HepG2 (cell line): ENCODE data around the gene ARFIP2. TPM values are rescaled to one million over a fixed set of nuclear protein-coding genes. Genes with fewer than 3 reads are reported as not detected.

Experiments
- ATAC-seq: fragments of 200-7000 bp; cut with Tn5 transposase; 3 replicates; pipeline ENCODE4 v1.9.1; 2020; ENCODE audit warnings: mild to moderate bottlenecking, moderate library complexity
- Bru-seq: library from RNA; stranded (reverse); fragments of 400-500 nt; gene quantifications from one replicate; lab custom pipeline; 2021; lab: Mats Ljungman, UMichigan
- BruChase-seq, 2 experiments: library from RNA; stranded (reverse); fragments of 400-500 nt; gene quantifications; one replicate each; lab custom pipeline; 2021; lab: Mats Ljungman, UMichigan
- BruUV-seq: library from RNA; stranded (reverse); fragments of 400-500 nt; replicated peaks from 2 replicates; lab custom pipeline; 2021; lab: Mats Ljungman, UMichigan
- CTCF ChIA-PET: fragments of 300-600 bp; formaldehyde crosslinking; extraction: SDS; loops from one replicate; lab custom pipeline; 2021; ENCODE audit warnings: low total read pairs, inconsistent platforms, low intra/inter-chr PET ratio; lab: Yijun Ruan, JAX
- POLR2A ChIA-PET: fragments of 350-600 bp; sonication (Branson Sonifier 250); formaldehyde crosslinking; loops from one replicate; lab custom pipeline; 2020; ENCODE audit warnings: antibody characterized with exemption, inconsistent platforms; lab: Yijun Ruan, JAX
- DNase-seq: peaks from one replicate; pipeline ENCODE4 v3.0.0-alpha.2; 2015; ENCODE audit warnings: low spot score
- FAIRE-seq: peaks from 3 replicates; lab custom pipeline; 2011; peaks lifted over from hg19 to GRCh38; lab: Jason Lieb, UNC
- H2AFZ ChIP-seq: one replicate; pipeline ENCODE4 v1.6.1; 2011; ENCODE audit warnings: low read length, inconsistent platforms
- H3K27ac ChIP-seq: fragments of 300-600 bp; 3 replicates; pipeline ENCODE4 v1.8.0; 2011; ENCODE audit warnings: mixed run types, mild to moderate bottlenecking, mixed read lengths, low read length, inconsistent platforms; ENCODE audit not compliant: insufficient read depth; ENCODE audit errors: extremely low read length
- H3K27me3 ChIP-seq, 2 experiments: fragments of 200-600 bp in 1 of 2; 2 replicates in 1 of 2; 3 replicates in 1 of 2; pipeline versions ENCODE4 v1.6.0 to v1.8.0; 2011; ENCODE audit warnings: low read length in 2 of 2, mild to moderate bottlenecking in 2 of 2, moderate library complexity in 2 of 2, inconsistent platforms in 1 of 2; ENCODE audit not compliant: insufficient read depth in 2 of 2, control insufficient read depth in 1 of 2
- H3K36me3 ChIP-seq, 2 experiments: fragments of 200-600 bp in 1 of 2; replicated peaks in 1 of 2; 2 replicates in 1 of 2; 3 replicates in 1 of 2; pipeline versions ENCODE4 v1.5.1 to v1.8.0; 2011; ENCODE audit warnings: low read length in 2 of 2, inconsistent platforms in 1 of 2; ENCODE audit not compliant: insufficient read depth in 2 of 2, control insufficient read depth in 1 of 2
- H3K4me1 ChIP-seq: 2 replicates; pipeline ENCODE4 v1.5.1; 2012; ENCODE audit warnings: low read length, inconsistent platforms; ENCODE audit not compliant: insufficient read depth
- H3K4me2 ChIP-seq: 2 replicates; pipeline ENCODE4 v1.6.0; 2011; ENCODE audit warnings: low read depth, low read length, inconsistent platforms
- H3K4me3 ChIP-seq, 3 experiments: fragments of 200-600 bp in 1 of 3; sonication (generic), shearing (Covaris generic) in 1 of 3; replicated peaks in 1 of 3; 2 replicates each; pipeline ENCODE4 v1.5.1; 2011 to 2016; ENCODE audit warnings: low read length in 3 of 3, inconsistent platforms in 2 of 3, low read depth in 2 of 3, mild to moderate bottlenecking in 2 of 3, control low read depth in 1 of 3, mixed read lengths in 1 of 3; ENCODE audit not compliant: insufficient read depth in 1 of 3
- H3K79me2 ChIP-seq: one replicate; pipeline ENCODE4 v1.6.1; 2011; ENCODE audit warnings: low read length, inconsistent platforms; ENCODE audit not compliant: insufficient read depth
- H3K9ac ChIP-seq: 2 replicates; pipeline ENCODE4 v1.6.0; 2011; ENCODE audit warnings: mild to moderate bottlenecking, low read depth, low read length, inconsistent platforms; ENCODE audit not compliant: insufficient read depth
- H3K9me3 ChIP-seq: 2 replicates; pipeline ENCODE4 v1.5.1; 2012; ENCODE audit warnings: mild to moderate bottlenecking, low read length
- H4K20me1 ChIP-seq: 2 replicates; pipeline ENCODE4 v1.6.0; 2011; ENCODE audit warnings: inconsistent platforms, mild to moderate bottlenecking, low read length, moderate library complexity; ENCODE audit not compliant: insufficient read depth
- CHD2 ChIP-seq: IDR thresholded peaks from 2 replicates; pipeline ENCODE4 v1.6.1; 2011; ENCODE audit warnings: low read depth, low read length, improper control_type of control experiment
- GABPA ChIP-seq, 2 experiments: IDR thresholded peaks; 2 replicates each; pipeline ENCODE4 v1.6.1; 2011 to 2016; ENCODE audit warnings: low read depth in 2 of 2, low read length in 1 of 2, missing biosample characterization in 1 of 2, missing genetic modification characterization in 1 of 2
- KDM3A ChIP-seq: IDR thresholded peaks from 2 replicates; pipeline ENCODE4 v1.6.1; 2018; ENCODE audit warnings: low read depth, missing compliant biosample characterization
- PREB ChIP-seq: sonication (generic); formaldehyde crosslinking; IDR thresholded peaks from 2 replicates; pipeline ENCODE4 v1.4.0; 2020; ENCODE audit warnings: missing genetic modification reagents
- RAD51 ChIP-seq: fragments of 450-650 bp; IDR thresholded peaks from 2 replicates; pipeline ENCODE4 v1.6.1; 2016; ENCODE audit warnings: borderline replicate concordance
- RELA ChIP-seq: sonication (generic); formaldehyde crosslinking; IDR thresholded peaks from 2 replicates; pipeline ENCODE4 v1.4.0; 2020; ENCODE audit warnings: missing genetic modification reagents
- SMARCC2 ChIP-seq: fragments of 450-650 bp; IDR thresholded peaks from 2 replicates; pipeline ENCODE4 v1.6.1; 2017; ENCODE audit warnings: antibody characterized with exemption, mild to moderate bottlenecking
- TCF12 ChIP-seq, 2 experiments: fragments of 450-650 bp in 1 of 2; sonication (generic) in 1 of 2; formaldehyde crosslinking in 1 of 2; IDR thresholded peaks; 2 replicates each; pipeline versions ENCODE4 v1.6.1 to v1.8.0; 2017 to 2022; ENCODE audit warnings: antibody characterized with exemption in 1 of 2, mild to moderate bottlenecking in 1 of 2, missing genetic modification reagents in 1 of 2, moderate library complexity in 1 of 2
- TFDP2 ChIP-seq: sonication (generic); formaldehyde crosslinking; IDR thresholded peaks from 2 replicates; pipeline ENCODE4 v1.4.0; 2020; ENCODE audit warnings: missing genetic modification reagents
- ZNF292 ChIP-seq: sonication (generic); formaldehyde crosslinking; IDR thresholded peaks from 2 replicates; pipeline ENCODE4 v1.8.1; 2022; ENCODE audit warnings: mild to moderate bottlenecking, low read depth, missing genetic modification reagents, borderline replicate concordance
- ZNF431 ChIP-seq: sonication (generic); formaldehyde crosslinking; IDR thresholded peaks from 2 replicates; pipeline ENCODE4 v1.9.0; 2022; ENCODE audit warnings: missing genetic modification reagents, low read depth, mild to moderate bottlenecking, borderline replicate concordance
- WGBS: methylation state at CpG from one replicate; pipeline ENCODE4 v1.1.6; 2017; ENCODE audit warnings: low lambda C conversion rate; 5-methylcytosine and 5-hydroxymethylcytosine counted together
- in situ Hi-C: cut with HindIII; loops from 2 replicates; pipeline ENCODE4 v1.10.0; 2017; ENCODE audit warnings: low pct_unique_long_range_greater_than_20kb; ENCODE audit not compliant: extremely low pct_ligation_motif_present
- intact Hi-C: fragments of 100-400 bp; cut with micrococcal nuclease; formaldehyde crosslinking; loops from one replicate; pipeline ENCODE4 v1.10.0; 2022; ENCODE audit not compliant: unreplicated experiment
- long read RNA-seq, 2 experiments: library from RNA in 1 of 2; library from polyadenylated mRNA in 1 of 2; stranded (forward) in 1 of 2; unstranded in 1 of 2; transcript quantifications; one replicate each; pipeline ENCODE4 v2.0.0, GENCODE V29; 2019 to 2022
- polyA minus RNA-seq, 3 experiments: library from RNA; depleted of rRNA, polyadenylated mRNA; stranded (reverse); fragments of >200 nt; gene quantifications; 2 replicates each; pipeline ENCODE4 v1.2.3, GENCODE V29; 2011; ENCODE audit warnings: low replicate concordance in 1 of 3
- polyA plus RNA-seq, 8 experiments: library from polyadenylated mRNA; depleted of rRNA in 3 of 8; stranded (reverse) in 7 of 8; unstranded in 1 of 8; fragments of >200 nt; fragmentation: Illumina TruSeq in 4 of 8; extraction: Trizol in 4 of 8; gene quantifications; 2 replicates each; pipeline versions ENCODE4 v1.2.1 to v1.2.3, GENCODE V29; 2011 to 2016; ENCODE audit warnings: low read depth in 4 of 8, missing spikeins in 1 of 8, mixed read lengths in 1 of 8; ENCODE audit not compliant: insufficient read depth in 1 of 8
- total RNA-seq, 5 experiments: library from RNA; depleted of rRNA; stranded (reverse); fragments of >200 nt; fragmentation: Illumina TruSeq; extraction: Trizol; gene quantifications; 2 replicates each; pipeline ENCODE4 v1.2.3, GENCODE V29; 2016; ENCODE audit warnings: low read depth in 1 of 5

The ARFIP2 gene
- total RNA-seq (2016; rRNA removed; fragmentation: Illumina TruSeq; extraction: Trizol) (58.9 and 60.2 TPM in 2 replicates), polyA plus RNA-seq (2011; rRNA removed) (56.6 TPM in 2 replicates), polyA minus RNA-seq (2011; rRNA and poly(A)+ RNA removed; ENCODE audit: low replicate concordance) (40.2 and 91.9 TPM in 2 replicates), Bru-seq, nascent RNA (percentile 77 among the genes with signal in this experiment), BruChase-seq, experiment 1, labeled RNA remaining after a 6-hour chase (percentile 90 among the genes with signal in this experiment), BruChase-seq, experiment 2, labeled RNA remaining after a 2-hour chase (percentile 87 among the genes with signal in this experiment)
- 17.5 and 22.7 TPM in 2 replicates for total RNA-seq (2016; cell fraction: cytosol; rRNA removed; fragmentation: Illumina TruSeq; extraction: Trizol; ENCODE audit: low read depth)
- 61.0 and 64.1 TPM in 2 replicates for total RNA-seq (2016; cell fraction: insoluble cytoplasmic fraction; rRNA removed; fragmentation: Illumina TruSeq; extraction: Trizol)
- total RNA-seq (2016; cell fraction: membrane; rRNA removed; fragmentation: Illumina TruSeq; extraction: Trizol): 47.3 and 49.4 TPM in 2 replicates
- 42.8 and 48.3 TPM in 2 replicates for total RNA-seq (2016; cell fraction: nucleus; rRNA removed; fragmentation: Illumina TruSeq; extraction: Trizol)
- 46.2 and 52.7 TPM in 2 replicates for polyA plus RNA-seq (2011; cell fraction: cytosol; rRNA removed)
- polyA plus RNA-seq (2011; cell fraction: nucleus; rRNA removed): 94.3 and 111 TPM in 2 replicates
- polyA plus RNA-seq (2012): 27.4 and 32.7 TPM in 2 replicates
- polyA plus RNA-seq (2016; cell fraction: cytosol; fragmentation: Illumina TruSeq; extraction: Trizol; ENCODE audit: low read depth): 19.3 and 24.9 TPM in 2 replicates
- polyA plus RNA-seq (2016; cell fraction: insoluble cytoplasmic fraction; fragmentation: Illumina TruSeq; extraction: Trizol; ENCODE audit: low read depth): 64.8 and 65.3 TPM in 2 replicates
- 38.0 and 38.5 TPM in 2 replicates for polyA plus RNA-seq (2016; cell fraction: membrane; fragmentation: Illumina TruSeq; extraction: Trizol; ENCODE audit: low read depth)
- 93.4 and 95.4 TPM in 2 replicates for polyA plus RNA-seq (2016; cell fraction: nucleus; fragmentation: Illumina TruSeq; extraction: Trizol; ENCODE audit: insufficient read depth, low read depth)
- polyA minus RNA-seq (2011; cell fraction: cytosol; rRNA and poly(A)+ RNA removed): 13.5 and 13.6 TPM in 2 replicates
- polyA minus RNA-seq (2011; cell fraction: nucleus; rRNA and poly(A)+ RNA removed): 52.7 and 55.4 TPM in 2 replicates
- long read RNA-seq, experiment 1, transcript ARFIP2-201 (8 exons, 2,543 nt): minor isoform, 30 of 92 reads
- long read RNA-seq, experiment 1, transcript ARFIP2-202 (8 exons, 1,868 nt): major isoform, 37 of 92 reads
- long read RNA-seq, experiment 1, partial matches to known transcripts: 15 of 92 reads
- long read RNA-seq, experiment 1, other reads (novel, unspliced or antisense): 6 of 92 reads
- long read RNA-seq, experiment 2, transcript ARFIP2-202 (8 exons, 1,868 nt): major isoform, 46 of 139 reads
- long read RNA-seq, experiment 2, transcript ARFIP2-203 (7 exons, 1,430 nt): minor isoform, 5 of 139 reads
- long read RNA-seq, experiment 2, transcript ARFIP2-201 (8 exons, 2,543 nt): minor isoform, 37 of 139 reads
- long read RNA-seq, experiment 2, partial matches to known transcripts: 35 of 139 reads
- long read RNA-seq, experiment 2, other reads (novel, unspliced or antisense): 16 of 139 reads

- Histone ChIP-seq H3K4me1 (peaks cover 56% of the 10 kb centered on the region), H3K79me2 (peaks cover 39% of the 10 kb centered on the region), H3K9ac (peak within 1 kb of the TSS; percentile 95), H3K4me2 (peak within 1 kb of the TSS; percentile 99), H2AFZ (no peak within 1 kb of the TSS), H3K4me3 (peak within 1 kb of the TSS; percentile 86 to 92 (median 86)), H3K9me3 (no peaks in the 10 kb centered on the region), H3K36me3 (peaks cover 10 to 47% of the 10 kb centered on the region in 2 experiments), H3K27ac (peak within 1 kb of the TSS; percentile 95), H3K27me3 (no peaks in the 10 kb centered on the region; a peak in 1 of 5 replicates), H4K20me1 (no peaks in the 10 kb centered on the region; the same call in 1 of the 2 replicates)
- ChIA-PET POLR2A (interaction anchor here (0.8 to 2.1 kb wide), 14 partner anchors 8 to 202 kb away, joined by 3 to 13 read pairs (median 7); partner anchors contain the start of genes HPX, ILK, MRPL17 and RRP8), CTCF (no interaction called here)
- WGBS: 2% methylated on average over 25 of the region's 66 CpGs
- intact Hi-C loops: loop anchor here (2.0 to 10.0 kb wide), 5 partner anchors 24 to 246 kb away; partner anchors contain the start of genes CNGA4, FHIP1B, MRPL17 and TAF10
- FAIRE-seq (peak; percentile 98), ATAC-seq (peak; percentile 96), DNase-seq (peak; percentile 96)
- TSS peak; percentile 57 for BruUV-seq
- in situ Hi-C loops: loop anchor here (10.0 kb wide), 1 partner anchor 124 kb away; the partner anchor contains the start of genes ILK and RRP8
- TF ChIP-seq CHD2: peak; percentile 81
- peak; percentile 36; the same call in 1 of the 2 replicates for TF ChIP-seq TFDP2 (CRISPR knock-in tag)
- TF ChIP-seq TCF12 (IDR thresholded peaks at IDR 0.05): no peak
- no peak for TF ChIP-seq TCF12 (CRISPR knock-in tag; IDR thresholded peaks at IDR 0.05)
- no peak for TF ChIP-seq RELA (CRISPR knock-in tag)
- TF ChIP-seq RAD51: no peak
- no peak for TF ChIP-seq SMARCC2
- peak; percentile 42; the same call in 1 of the 2 replicates for TF ChIP-seq ZNF292
- TF ChIP-seq PREB (CRISPR knock-in tag): no peak
- peak; percentile 9; the same call in 1 of the 2 replicates for TF ChIP-seq ZNF431 (CRISPR knock-in tag)
- peak; percentile 93 for TF ChIP-seq GABPA (IDR thresholded peaks at IDR 0.05; ENCODE audit: low read depth, low read length)
- TF ChIP-seq GABPA (CRISPR knock-in tag; IDR thresholded peaks at IDR 0.05; ENCODE audit: low read depth): peak; percentile 99
- TF ChIP-seq KDM3A (CRISPR knock-in tag): peak; percentile 74
These were observed at the start of gene ARFIP2, which contains the start of gene TIMM10B for GRCh38 chr11:6481012-6481923. TSS of gene ARFIP2 (minus strand) at chr11:6481331. CDS start at chr11:6480421, 910 bp downstream. TSS of gene TIMM10B (plus strand) at chr11:6481501. CDS start at chr11:6481517, 16 bp downstream.
